Stomach smooth muscle (tissue), 2 donors: Measurements from ENCODE around the gene RMRP.

Experiments used
- H3K27ac ChIP-seq: one replicate; pipeline ENCODE4 v1.7.0; 2013; ENCODE audit warnings: mild to moderate bottlenecking, low read length, inconsistent platforms
- H3K27me3 ChIP-seq, 2 donors: one replicate each; pipeline ENCODE4 v1.7.0; 2013; ENCODE audit warnings: low read length in 2 of 2; ENCODE audit not compliant: insufficient read depth in 2 of 2, control insufficient read depth in 1 of 2
- H3K36me3 ChIP-seq, 2 donors: one replicate each; pipeline ENCODE4 v1.7.0; 2013; ENCODE audit warnings: low read length in 2 of 2; ENCODE audit not compliant: control insufficient read depth in 2 of 2, insufficient read depth in 2 of 2
- H3K4me1 ChIP-seq: one replicate; pipeline ENCODE4 v1.7.0; 2013; ENCODE audit warnings: low read length; ENCODE audit not compliant: control insufficient read depth, insufficient read depth
- H3K4me3 ChIP-seq, 2 donors: one replicate each; pipeline ENCODE4 v1.7.0; 2013; ENCODE audit warnings: low read length in 2 of 2
- H3K9ac ChIP-seq, 2 donors: one replicate each; pipeline ENCODE4 v1.7.0; 2013; ENCODE audit warnings: low read length in 2 of 2, mild to moderate bottlenecking in 1 of 2
- H3K9me3 ChIP-seq, 2 donors: one replicate each; pipeline ENCODE4 v1.7.0; 2013; ENCODE audit warnings: low read length in 2 of 2; ENCODE audit not compliant: control insufficient read depth in 2 of 2
- donor health status: healthy.
- donor health status: Pancreatic carcinoma.

Gene RMRP

GRCh38 chr9:35687306-35687705 is 29.5 kb upstream of the RMRP start:
- peaks cover 52% of the 10 kb centered on the region for H3K4me1 ChIP-seq
- H3K4me3 ChIP-seq, result peak overlapping the region; percentile 92 to 95
- no peaks in the 10 kb centered on the region for H3K9me3 ChIP-seq
- H3K9ac ChIP-seq, result peak overlapping the region; percentile 99
- no peaks in the 10 kb centered on the region for H3K27me3 ChIP-seq
- H3K36me3 ChIP-seq, result peaks cover 50 to 61% of the 10 kb centered on the region in 2 donors
- H3K27ac ChIP-seq, result peak overlapping the region; percentile 100

- H3K27me3 ChIP-seq, result no peaks in the 10 kb centered on the region
- H3K9ac ChIP-seq, result peak overlapping the region; percentile 99
- peaks cover 57 to 67% of the 10 kb centered on the region in 2 donors for H3K36me3 ChIP-seq
- no peaks in the 10 kb centered on the region for H3K9me3 ChIP-seq
- H3K27ac ChIP-seq, result peak overlapping the region; percentile 100
- H3K4me1 ChIP-seq, result peaks cover 53% of the 10 kb centered on the region
- H3K4me3 ChIP-seq, result peak overlapping the region; percentile 92 to 95
Measured at GRCh38 chr9:35686222-35687203, 28.7 kb upstream of the RMRP start.

DNA sequence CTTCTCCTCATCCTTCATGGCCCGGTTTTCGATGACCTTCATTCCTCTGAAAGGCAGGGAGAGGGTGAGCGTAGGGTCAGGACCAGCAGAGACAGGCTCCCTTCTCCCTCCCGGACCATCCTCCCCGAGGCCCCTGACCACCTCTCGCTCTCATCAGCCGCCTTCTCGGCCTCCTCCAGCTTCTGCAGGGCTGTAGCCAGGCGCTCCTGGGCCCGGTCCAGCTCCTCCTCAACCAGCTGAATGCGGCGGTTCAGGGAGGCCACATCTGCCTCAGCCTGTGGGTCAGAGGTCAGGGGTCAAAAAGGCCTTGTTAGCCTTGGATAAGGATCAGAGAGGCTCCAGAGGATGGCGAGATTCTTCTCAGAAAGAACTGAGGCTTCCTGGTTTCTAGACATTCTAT is 27.7 kb upstream of the RMRP start:
- peaks cover 57 to 69% of the 10 kb centered on the region in 2 donors for H3K36me3 ChIP-seq
- peak overlapping the region; percentile 100 for H3K27ac ChIP-seq
- H3K4me3 ChIP-seq, result peak overlapping the region; percentile 92 to 95

DNA sequence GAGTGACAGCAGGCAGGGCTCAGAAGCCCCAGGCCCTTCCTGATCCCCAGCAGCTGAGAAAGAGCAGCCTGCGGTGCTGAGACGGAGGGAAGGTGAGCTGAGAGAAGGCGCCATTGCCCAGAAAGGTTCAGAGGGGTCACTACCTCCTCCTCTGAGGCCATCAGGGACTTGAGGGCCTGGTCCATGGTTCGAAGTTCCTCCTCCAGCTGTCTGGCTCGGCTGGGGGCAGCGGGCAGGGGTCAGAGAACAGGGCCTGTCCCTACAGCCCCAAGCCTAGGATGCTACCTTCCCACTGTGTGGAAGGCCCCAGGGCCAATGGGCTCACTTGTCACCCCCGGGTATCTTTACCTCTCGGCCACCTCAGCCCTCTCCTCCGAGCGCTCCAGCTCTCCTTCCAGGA is 27.1 kb upstream of the RMRP start:
- no peaks in the 10 kb centered on the region for H3K9me3 ChIP-seq
- peak overlapping the region; percentile 92 to 95 for H3K4me3 ChIP-seq
- no peaks in the 10 kb centered on the region for H3K27me3 ChIP-seq
- H3K4me1 ChIP-seq, result peaks cover 59% of the 10 kb centered on the region
- H3K27ac ChIP-seq, result peak overlapping the region; percentile 100
- peaks cover 57 to 69% of the 10 kb centered on the region in 2 donors for H3K36me3 ChIP-seq
- peak overlapping the region; percentile 72 to 86 for H3K9ac ChIP-seq

More for the DNA sequence above, 27.7 kb upstream of the RMRP start:
- Histone ChIP-seq H3K27me3 (no peaks in the 10 kb centered on the region), H3K4me1 (peaks cover 53% of the 10 kb centered on the region), H3K9ac (peak overlapping the region; percentile 72 to 86), H3K9me3 (no peaks in the 10 kb centered on the region)

DNA sequence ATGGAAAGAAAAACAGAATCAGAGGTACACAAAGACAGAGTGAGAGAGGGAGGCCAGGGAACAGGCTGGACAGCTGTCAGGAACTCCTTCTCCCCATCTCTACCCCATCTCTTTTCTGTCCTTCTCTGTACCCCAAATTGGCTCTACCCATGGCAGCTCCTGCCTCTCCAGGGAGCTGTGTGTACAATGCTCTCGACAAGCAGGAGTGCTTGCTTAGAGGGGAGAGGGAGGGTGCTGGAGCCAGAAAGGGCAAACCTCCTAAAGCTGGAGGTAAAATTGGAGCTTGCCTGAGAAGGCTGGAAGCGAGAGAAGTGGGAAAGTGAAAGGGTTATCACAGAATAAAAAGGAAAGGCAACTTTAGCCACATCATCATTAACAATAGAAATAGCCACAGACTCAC is 25.5 kb upstream of the RMRP start:
- peak overlapping the region; percentile 72 to 86 for H3K9ac ChIP-seq
- peak overlapping the region; percentile 100 for H3K27ac ChIP-seq
- peak overlapping the region; percentile 92 to 95 for H3K4me3 ChIP-seq
- H3K9me3 ChIP-seq, result no peaks in the 10 kb centered on the region
- no peaks in the 10 kb centered on the region for H3K27me3 ChIP-seq
- peaks cover 56% of the 10 kb centered on the region for H3K4me1 ChIP-seq
- peaks cover 53 to 65% of the 10 kb centered on the region in 2 donors for H3K36me3 ChIP-seq

GRCh38 chr9:35682520-35683315 is 24.9 kb upstream of the RMRP start:
- Histone ChIP-seq H3K9ac (peak overlapping the region; percentile 72 to 86), H3K27ac (peak overlapping the region; percentile 100)

GRCh38 chr9:35682051-35682450 is 24.2 kb upstream of the RMRP start:
- Histone ChIP-seq H3K27ac (peak overlapping the region; percentile 100), H3K4me3 (no peak overlapping the region), H3K36me3 (peaks cover 44 to 53% of the 10 kb centered on the region in 2 donors), H3K9ac (peak overlapping the region in 1 of 2 donors; percentile 36), H3K27me3 (no peaks in the 10 kb centered on the region), H3K9me3 (no peaks in the 10 kb centered on the region), H3K4me1 (peaks cover 55% of the 10 kb centered on the region)

More at GRCh38 chr9:35682520-35683315, 24.9 kb upstream of the RMRP start:
- Histone ChIP-seq H3K27me3 (no peaks in the 10 kb centered on the region), H3K4me3 (peak overlapping the region in 1 of 2 donors; percentile 92), H3K4me1 (peaks cover 53% of the 10 kb centered on the region), H3K9me3 (no peaks in the 10 kb centered on the region), H3K36me3 (peaks cover 48 to 59% of the 10 kb centered on the region in 2 donors)

DNA sequence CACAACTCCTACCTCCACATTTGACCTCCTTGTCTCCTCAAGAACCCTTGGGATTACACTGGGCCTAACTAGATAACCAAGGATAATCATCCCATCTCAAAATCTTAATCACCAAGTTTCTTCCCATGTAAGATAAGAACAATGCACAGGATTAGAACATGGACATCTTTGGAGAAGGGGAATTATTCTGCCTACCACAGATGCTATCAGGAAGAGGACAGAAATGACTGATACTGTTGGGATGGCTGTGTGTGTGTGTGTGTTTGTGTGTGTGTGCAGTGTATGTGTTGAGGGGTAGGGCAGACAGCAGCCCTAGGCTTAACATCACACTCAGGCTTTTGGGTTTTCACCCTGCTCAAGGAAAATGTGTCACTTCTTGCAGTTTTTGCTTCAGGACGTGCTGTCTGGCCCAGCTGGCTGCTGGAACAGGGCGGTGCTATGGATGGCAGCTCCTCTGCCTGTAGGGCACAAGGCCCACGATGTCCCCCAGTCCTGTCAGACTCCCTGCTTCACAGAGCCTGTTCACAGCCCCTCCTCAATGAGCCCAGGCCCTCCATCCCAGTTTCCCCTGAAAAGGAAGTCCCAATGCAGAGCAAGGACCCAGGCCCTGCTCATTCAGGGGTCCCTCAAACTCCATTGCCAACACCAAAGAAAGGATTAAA is 23.7 kb upstream of the RMRP start:
- no peaks in the 10 kb centered on the region for H3K27me3 ChIP-seq
- peak overlapping the region in 1 of 2 donors; percentile 55 for H3K9ac ChIP-seq
- H3K4me3 ChIP-seq, result no peak overlapping the region
- H3K4me1 ChIP-seq, result peaks cover 51% of the 10 kb centered on the region
- H3K36me3 ChIP-seq, result peaks cover 44 to 47% of the 10 kb centered on the region in 2 donors
- H3K9me3 ChIP-seq, result no peaks in the 10 kb centered on the region
- H3K27ac ChIP-seq, result peak overlapping the region; percentile 100

- H3K9me3 ChIP-seq, result no peaks in the 10 kb centered on the region
- H3K4me1 ChIP-seq, result peaks cover 53% of the 10 kb centered on the region
- H3K36me3 ChIP-seq, result peaks cover 38 to 40% of the 10 kb centered on the region in 2 donors
- H3K4me3 ChIP-seq, result no peak overlapping the region
- peak overlapping the region in 1 of 2 donors; percentile 36 for H3K9ac ChIP-seq
- peak overlapping the region; percentile 71 for H3K27ac ChIP-seq
- H3K27me3 ChIP-seq, result no peaks in the 10 kb centered on the region
Measured at GRCh38 chr9:35680331-35681105, 22.7 kb upstream of the RMRP start.
